CD4-positive, alpha-beta T cell treated with Interferon gamma for 1 hour (primary cell): ENCODE measurements around the gene MRPL9.
"Not testable (repeated sequence)": the region's sequence is repeated elsewhere in the genome, so short reads cannot be mapped to it uniquely, and the experiment has no call there.

Experiments used
- DNase-seq: peaks from one replicate; pipeline ENCODE4 v3.0.0-alpha.2; 2020

MRPL9 gene

DNA sequence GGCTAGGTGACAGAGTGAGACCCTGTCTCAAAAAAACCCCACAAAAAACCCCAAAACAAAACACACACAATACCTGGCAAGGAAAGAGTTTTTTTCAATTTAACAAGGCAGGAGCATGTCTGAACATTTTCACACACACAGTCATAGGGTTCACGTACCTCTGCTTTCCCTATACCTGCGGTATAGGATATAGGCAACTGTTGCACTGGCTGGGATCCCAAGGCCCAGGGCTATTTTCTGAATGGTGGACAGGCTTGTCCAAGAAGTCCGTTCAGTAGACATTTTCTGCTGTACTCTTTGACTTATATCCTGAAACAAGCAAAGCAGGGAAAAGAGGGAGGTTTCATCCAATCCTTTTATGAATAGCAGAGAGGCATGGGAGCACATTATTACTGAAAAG, 19.4 kb upstream of the MRPL9 start:
- no peak for DNase-seq

GRCh38 chr1:151782026-151782425, 18.7 kb upstream of the MRPL9 start:
- DNase-seq, result not testable (repeated sequence)

GRCh38 chr1:151780736-151781135, 17.4 kb upstream of the MRPL9 start:
- DNase-seq, result not testable (repeated sequence)

- DNase-seq, result no peak
Observed at GRCh38 chr1:151779852-151780251, 16.6 kb upstream of the MRPL9 start.

GRCh38 chr1:151777317-151777716, 14.0 kb upstream of the MRPL9 start:
- no peak for DNase-seq

GRCh38 chr1:151776665-151777062, 13.4 kb upstream of the MRPL9 start:
- no peak for DNase-seq

GRCh38 chr1:151775894-151776664, 12.8 kb upstream of the MRPL9 start:
- no peak for DNase-seq

DNA sequence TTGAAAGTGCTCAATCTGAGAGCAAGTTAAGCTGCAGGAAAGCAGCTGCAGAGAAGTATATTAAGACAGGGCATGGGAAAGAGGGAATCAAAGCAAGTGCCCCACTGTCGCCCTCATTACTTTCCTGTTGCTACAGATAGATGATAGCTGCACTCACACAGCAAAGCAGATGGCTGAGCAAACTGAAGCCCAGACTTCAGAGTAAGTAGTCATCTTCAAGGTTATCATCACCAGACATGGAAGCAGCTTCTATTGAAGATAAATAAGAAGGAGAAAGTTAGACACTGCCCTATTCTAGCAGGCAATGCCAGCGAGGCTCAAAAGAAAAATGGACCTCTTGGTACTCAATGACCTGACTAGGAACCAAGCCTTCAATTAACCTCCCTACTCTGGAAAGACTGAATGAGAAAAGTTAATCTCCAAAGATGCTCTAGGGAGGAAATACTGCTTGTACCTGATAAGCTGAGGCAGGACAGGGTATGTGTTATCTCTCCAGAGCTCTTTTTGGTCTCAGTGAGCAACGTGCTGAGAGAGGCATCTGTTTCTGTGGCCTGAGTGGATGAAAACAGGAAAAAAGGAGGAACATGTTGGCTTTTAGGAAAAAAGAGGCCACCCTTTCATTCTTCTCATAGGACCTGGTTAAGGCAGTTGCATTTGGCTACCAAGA, 11.1 kb upstream of the MRPL9 start:
- DNase-seq, result no peak

DNA sequence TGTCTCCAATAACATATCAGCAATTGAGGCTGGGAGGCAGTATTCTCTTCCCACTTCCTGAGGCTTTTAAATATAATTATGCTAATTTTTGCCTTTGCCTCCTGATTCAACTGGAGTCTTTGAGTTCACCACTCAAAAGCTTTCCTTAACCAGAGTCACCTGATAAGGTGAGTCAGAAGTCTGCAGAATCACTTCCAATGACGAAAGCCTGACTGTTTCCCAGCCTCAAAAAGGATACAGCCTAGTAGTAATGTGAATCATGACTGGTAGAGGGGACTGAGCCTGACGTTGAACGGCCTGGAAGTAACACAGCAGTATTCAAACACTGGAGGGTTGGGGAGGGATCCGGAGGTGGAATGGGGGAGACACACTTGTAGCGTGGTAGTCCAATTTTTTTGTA, 10.4 kb upstream of the MRPL9 start:
- no peak for DNase-seq

DNA sequence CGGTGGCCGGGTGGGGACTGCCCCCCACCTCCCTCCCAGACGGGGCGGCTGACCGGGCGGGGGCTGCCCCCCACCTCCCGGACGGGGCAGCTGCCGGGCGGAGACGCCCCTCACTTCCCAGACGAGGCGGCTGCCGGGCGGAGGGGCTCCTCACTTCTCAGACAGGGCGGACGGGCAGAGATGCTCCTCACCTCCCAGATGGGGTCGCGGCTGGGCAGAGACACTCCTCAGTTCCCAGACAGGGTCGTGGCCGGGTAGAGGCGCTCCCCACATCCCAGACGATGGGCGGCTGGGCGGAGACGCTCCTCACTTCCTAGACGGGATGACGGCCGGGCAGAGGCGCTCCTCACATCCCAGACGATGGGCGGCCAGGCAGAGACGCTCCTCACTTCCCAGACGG, 6.0 kb upstream of the MRPL9 start:
- DNase-seq, result not testable (repeated sequence)

DNA sequence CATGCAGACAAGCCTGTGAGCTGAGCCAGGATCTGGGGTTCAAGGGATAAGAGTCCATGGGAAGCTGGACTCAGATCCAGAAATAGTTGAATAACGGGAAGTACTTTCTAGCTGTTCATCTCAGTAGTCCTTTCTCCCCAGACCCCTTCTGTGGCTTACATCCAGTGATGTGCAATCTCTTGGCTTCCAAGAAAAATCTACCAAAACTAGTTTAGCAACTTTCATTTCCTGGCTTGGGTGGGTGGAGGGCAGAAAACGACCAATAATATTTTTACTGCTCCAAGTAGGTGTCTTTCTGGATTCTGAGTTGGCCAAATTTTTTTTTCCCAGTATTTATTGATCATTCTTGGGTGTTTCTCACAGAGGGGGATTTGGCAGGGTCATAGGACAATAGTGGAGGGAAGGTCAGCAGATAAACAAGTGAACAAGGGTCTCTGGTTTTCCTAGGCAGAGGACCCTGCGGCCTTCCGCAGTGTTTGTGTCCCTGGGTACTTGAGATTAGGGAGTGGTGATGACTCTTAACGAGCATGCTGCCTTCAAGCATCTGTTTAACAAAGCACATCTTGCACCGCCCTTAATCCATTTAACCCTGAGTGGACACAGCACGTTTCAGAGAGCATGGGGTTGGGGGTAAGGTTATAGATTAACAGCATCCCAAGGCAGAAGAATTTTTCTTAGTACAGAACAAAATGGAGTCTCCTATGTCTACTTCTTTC, 5.2 kb upstream of the MRPL9 start:
- not testable (repeated sequence) for DNase-seq

DNA sequence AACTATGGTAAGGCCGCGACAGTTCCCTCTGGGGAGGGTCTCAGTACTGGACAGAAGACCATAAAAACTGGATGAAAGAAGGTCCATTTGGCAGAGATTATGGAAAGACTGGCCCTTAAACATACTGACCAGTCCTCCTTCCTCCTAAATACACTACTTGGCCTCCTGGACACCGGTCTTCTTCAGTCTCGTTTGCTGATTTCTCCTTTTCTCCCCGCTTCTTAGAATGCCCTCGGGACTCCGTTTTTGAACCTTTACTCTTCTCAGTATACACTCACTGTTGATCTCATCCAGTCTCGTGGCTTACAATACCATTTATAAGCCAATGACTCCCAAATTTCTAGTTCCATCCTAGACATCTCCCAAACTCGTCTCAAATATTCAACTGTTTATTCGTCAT, 694 bp upstream of the MRPL9 start:
- DNase-seq, result no peak

DNA sequence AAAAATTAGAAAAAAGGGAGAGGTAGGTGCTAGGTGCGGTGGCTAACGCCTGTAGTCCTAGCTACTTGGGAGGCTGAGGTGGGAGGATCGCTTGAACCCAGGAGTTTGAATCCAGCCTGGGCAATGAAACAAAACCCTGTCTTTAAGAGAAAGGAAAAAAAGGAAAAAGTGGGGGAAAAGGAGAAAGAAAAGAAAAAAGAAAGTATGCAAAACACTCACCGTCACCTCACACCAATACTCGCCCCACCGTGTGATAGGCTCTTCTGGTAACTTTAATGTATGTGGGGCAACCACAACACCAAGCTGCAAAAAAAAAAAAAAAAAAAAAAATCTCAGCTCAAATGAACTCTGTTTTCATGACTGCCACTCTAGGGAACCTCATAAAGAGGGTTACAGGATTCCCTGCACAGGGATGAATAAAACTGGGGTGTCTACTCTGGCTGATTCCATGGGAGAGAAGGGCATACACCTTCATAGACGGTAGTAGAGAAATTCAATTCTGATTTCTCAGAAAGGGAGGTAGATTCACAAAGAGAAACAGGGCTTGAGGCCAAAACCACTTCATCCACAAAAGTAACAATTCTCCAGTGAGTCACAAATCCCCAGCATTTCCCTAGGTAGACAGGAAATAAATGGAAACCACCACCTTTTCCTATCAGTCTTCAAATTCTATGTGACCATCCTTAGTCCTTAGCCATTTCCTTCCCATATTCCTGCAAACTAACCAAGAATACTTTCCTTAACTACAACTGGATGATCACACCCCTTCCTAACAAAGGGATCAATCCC, 2.5 kb downstream of the MRPL9 start:
- DNase-seq, result no peak

DNA sequence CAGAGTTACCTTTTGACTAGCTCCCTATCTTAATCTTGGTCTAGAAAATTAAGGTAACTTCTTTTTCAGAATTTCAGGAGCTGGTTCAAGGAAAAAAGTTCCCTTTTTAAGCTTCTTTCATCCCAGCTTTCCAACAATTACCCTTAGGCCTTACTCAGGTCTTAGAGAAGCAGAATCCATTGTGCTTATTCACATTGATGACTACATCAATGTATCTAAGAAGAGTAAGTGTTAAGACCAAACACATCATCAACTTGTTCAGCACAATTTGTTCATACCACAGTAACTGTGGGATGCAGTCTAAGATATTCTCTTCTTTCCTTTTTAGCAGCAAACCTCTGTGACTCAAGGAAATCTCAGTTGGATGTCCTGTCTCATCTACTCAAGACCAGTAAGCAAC, 4.1 kb downstream of the MRPL9 start:
- no peak for DNase-seq

DNA sequence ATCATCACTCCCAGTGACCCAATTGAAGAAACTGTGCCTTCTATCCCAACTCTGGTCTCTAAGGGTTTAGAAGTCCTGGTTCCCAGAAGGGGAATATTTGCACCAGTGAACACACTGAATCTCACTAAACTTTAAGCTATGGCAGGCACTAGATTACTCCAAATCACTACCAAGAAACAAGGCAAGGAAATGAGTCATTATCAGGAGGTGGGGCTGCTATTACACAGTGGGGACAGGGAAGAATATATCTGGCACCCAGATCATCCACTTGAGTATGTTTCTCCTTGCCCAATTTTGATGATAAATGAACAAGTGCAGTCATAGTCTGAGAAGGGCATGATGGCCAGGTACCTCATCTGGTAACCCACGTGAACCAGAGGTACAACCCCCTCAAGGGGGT, 7.0 kb downstream of the MRPL9 start:
- DNase-seq, result no peak

- no peak for DNase-seq
Observed at GRCh38 chr1:151741516-151741915, 21.8 kb downstream of the MRPL9 start.

GRCh38 chr1:151739590-151740355, 23.5 kb downstream of the MRPL9 start:
- no peak for DNase-seq

DNA sequence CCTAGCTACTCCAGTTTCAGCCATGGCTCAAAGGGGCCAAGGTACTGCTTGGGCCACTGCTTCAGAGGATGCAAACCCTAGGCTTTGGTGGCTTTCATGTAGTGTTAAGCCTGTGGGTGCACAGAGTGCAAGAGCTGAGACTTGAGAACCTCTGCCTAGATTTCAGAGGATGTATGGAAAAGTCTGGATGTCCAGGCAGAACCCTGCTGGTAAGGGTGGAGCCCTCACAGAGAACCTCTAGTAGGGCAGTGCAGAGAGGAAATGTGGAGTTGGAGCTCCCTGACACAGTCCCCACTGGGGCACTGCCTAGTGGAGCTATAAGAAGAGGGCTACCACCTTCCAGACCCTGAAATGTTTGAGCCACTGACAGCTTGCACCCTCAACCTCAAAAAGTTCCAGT, 25.8 kb downstream of the MRPL9 start:
- no peak for DNase-seq

DNA sequence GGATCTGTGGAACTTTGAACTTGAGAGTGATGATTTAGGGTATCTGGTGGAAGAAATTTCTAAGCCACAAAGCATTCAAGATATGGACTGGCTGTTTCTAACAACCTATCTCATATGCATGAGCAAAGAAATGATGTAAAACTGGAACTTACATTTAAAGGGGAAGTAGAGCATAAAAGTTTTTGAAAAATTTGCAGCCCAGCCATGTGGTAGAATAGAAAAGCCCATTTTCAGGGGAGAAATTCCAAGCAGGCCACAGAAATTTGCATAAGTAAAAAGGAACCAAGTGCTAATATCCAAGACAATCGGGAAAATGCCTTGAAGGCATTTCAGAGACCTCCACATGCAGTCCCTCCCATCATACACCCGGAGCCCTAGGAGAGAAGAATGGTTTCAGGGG, 26.3 kb downstream of the MRPL9 start:
- DNase-seq, result no peak

DNA sequence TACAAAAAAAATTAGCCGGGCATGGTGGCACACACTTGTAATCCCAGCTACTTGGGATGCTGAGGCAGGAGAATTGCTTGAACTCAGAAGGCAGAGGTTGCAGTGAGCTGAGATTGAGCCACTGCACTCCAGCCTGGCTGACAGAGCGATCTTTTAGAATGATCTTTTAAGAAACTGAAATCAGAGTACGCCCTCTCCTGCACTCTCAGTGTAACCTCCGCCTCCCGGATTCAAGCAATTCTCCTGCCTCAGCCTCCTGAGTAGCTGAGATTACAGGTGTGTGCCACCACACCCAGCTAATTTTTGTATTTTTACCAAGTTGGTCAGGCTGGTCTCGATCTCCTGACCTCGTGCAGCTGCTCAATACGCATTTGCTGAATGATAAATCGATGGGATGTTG, 29.3 kb downstream of the MRPL9 start:
- not testable (repeated sequence) for DNase-seq

- no peak for DNase-seq
Observed at GRCh38 chr1:151733126-151733525, 30.2 kb downstream of the MRPL9 start.

DNA sequence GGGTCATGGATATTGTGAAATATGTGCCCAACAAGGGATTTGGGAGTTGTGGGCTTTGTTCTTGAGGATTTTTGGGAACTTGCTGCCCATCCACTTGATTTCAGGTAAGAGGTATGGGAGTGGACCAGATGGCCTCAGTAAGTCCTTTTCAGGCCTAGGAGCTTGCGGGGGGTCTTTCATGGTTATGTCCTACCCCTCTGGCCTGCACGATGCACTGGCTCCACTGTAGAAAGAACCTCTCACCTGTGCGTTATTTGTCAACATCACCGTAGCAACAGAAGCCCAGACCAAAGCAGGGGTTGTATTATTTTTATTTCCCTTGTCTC, 33.4 kb downstream of the MRPL9 start:
- no peak for DNase-seq
